K562 (cell line): ENCODE data around the gene KRTAP1-4. TPM values are rescaled to one million over a fixed set of nuclear protein-coding genes. Genes with fewer than 3 reads are reported as not detected.

ENCODE experiments used
- ATAC-seq: fragments of 200-7000 bp; cut with Tn5 transposase; 3 replicates; pipeline ENCODE4 v1.9.1; 2020; ENCODE audit warnings: moderate library complexity
- BruUV-seq: library from RNA; stranded (reverse); fragments of 400-500 nt; replicated peaks from 2 replicates; lab custom pipeline; 2021; lab: Mats Ljungman, UMichigan
- CTCF ChIA-PET: fragments of 300-600 bp; formaldehyde crosslinking; extraction: SDS; loops from one replicate; lab custom pipeline; 2021; ENCODE audit warnings: low intra/inter-chr PET ratio; lab: Yijun Ruan, JAX
- POLR2A ChIA-PET: fragments of 300-600, 350-650 bp; sonication (Branson Sonifier 250); formaldehyde crosslinking; extraction: SDS; loops from one replicate; lab custom pipeline; 2021; ENCODE audit warnings: antibody characterized with exemption, inconsistent platforms; lab: Yijun Ruan, JAX
- DNase-seq, 4 experiments: peaks; one replicate each; pipeline versions ENCODE4 v3.0.0 to v3.0.0-alpha.2; 2011 to 2018; ENCODE audit warnings: low spot score in 3 of 4, mixed read lengths in 3 of 4; ENCODE audit errors: extremely low read depth in 1 of 4
- FAIRE-seq: peaks from 2 replicates; lab custom pipeline; 2011; peaks lifted over from hg19 to GRCh38; lab: Jason Lieb, UNC
- H2AFZ ChIP-seq: 2 replicates; pipeline ENCODE4 v1.6.0; 2011; ENCODE audit warnings: low read depth, low read length, control low read depth, inconsistent platforms
- H3K27ac ChIP-seq: fragments of 200-600 bp; 3 replicates; pipeline ENCODE4 v1.8.0; 2011; ENCODE audit warnings: low read depth, mild to moderate bottlenecking, control low read depth, inconsistent platforms, low read length, moderate library complexity, mixed read lengths; ENCODE audit errors: extremely low read depth
- H3K27me3 ChIP-seq, 2 experiments: fragments of 300-600 bp in 1 of 2; 2 replicates in 1 of 2; 3 replicates in 1 of 2; pipeline versions ENCODE4 v1.6.0 to v1.8.0; 2011; ENCODE audit warnings: inconsistent platforms in 2 of 2, low read length in 2 of 2, mild to moderate bottlenecking in 1 of 2, mixed read lengths in 1 of 2, moderate library complexity in 1 of 2; ENCODE audit not compliant: control insufficient read depth in 2 of 2, insufficient read depth in 2 of 2
- H3K36me3 ChIP-seq: fragments of 300-600 bp; 3 replicates; pipeline ENCODE4 v1.8.0; 2011; ENCODE audit warnings: mild to moderate bottlenecking, low read length, inconsistent platforms; ENCODE audit not compliant: control insufficient read depth, insufficient read depth
- H3K4me1 ChIP-seq, 2 experiments: fragments of 200-600 bp in 1 of 2; replicated peaks in 1 of 2; 2 replicates in 1 of 2; 3 replicates in 1 of 2; pipeline versions ENCODE4 v1.5.1 to v1.8.0; 2011; ENCODE audit warnings: inconsistent platforms in 2 of 2, low read length in 2 of 2, mild to moderate bottlenecking in 1 of 2, mixed read lengths in 1 of 2, moderate library complexity in 1 of 2; ENCODE audit not compliant: control insufficient read depth in 2 of 2, insufficient read depth in 2 of 2
- H3K4me2 ChIP-seq: 2 replicates; pipeline ENCODE4 v1.6.1; 2011; ENCODE audit warnings: low read length, control low read depth, inconsistent platforms, mixed read lengths; ENCODE audit not compliant: insufficient read depth
- H3K4me3 ChIP-seq: fragments of 200-600 bp; sonication (generic), shearing (Covaris generic); 2 replicates; pipeline ENCODE4 v1.5.1; 2016; ENCODE audit warnings: control low read depth, inconsistent platforms
- H3K79me2 ChIP-seq: fragments of 200-600 bp; 3 replicates; pipeline ENCODE4 v1.8.0; 2011; ENCODE audit warnings: low read length, inconsistent platforms; ENCODE audit not compliant: control insufficient read depth, insufficient read depth
- H3K9ac ChIP-seq, 2 experiments: 2 replicates each; pipeline versions ENCODE4 v1.6.0 to v1.6.1; 2011; ENCODE audit warnings: low read depth in 2 of 2, low read length in 2 of 2, control low read depth in 1 of 2, inconsistent platforms in 1 of 2, mild to moderate bottlenecking in 1 of 2, mixed read lengths in 1 of 2; ENCODE audit not compliant: insufficient read depth in 1 of 2
- H3K9me1 ChIP-seq: one replicate; pipeline ENCODE4 v1.6.0; 2011; ENCODE audit warnings: inconsistent platforms, mild to moderate bottlenecking, low read length, moderate library complexity; ENCODE audit not compliant: control insufficient read depth, insufficient read depth
- H3K9me3 ChIP-seq: replicated peaks from 2 replicates; pipeline ENCODE4 v1.5.1; 2011; ENCODE audit warnings: low read depth, low read length, inconsistent platforms; ENCODE audit not compliant: control insufficient read depth, insufficient read depth
- H4K20me1 ChIP-seq: replicated peaks from 2 replicates; pipeline ENCODE4 v1.6.1; 2011; ENCODE audit warnings: low read length, inconsistent platforms, mixed read lengths; ENCODE audit not compliant: control insufficient read depth, insufficient read depth
- ELF1 ChIP-seq: fragments of 200-800 bp; sonication (Bioruptor generic); IDR thresholded peaks from 2 replicates; pipeline ENCODE4 v1.6.1; 2016; ENCODE audit warnings: missing genetic modification characterization, missing compliant biosample characterization
- FOXK2 ChIP-seq, 2 experiments: fragments of 450-650 bp; IDR thresholded peaks in 1 of 2; conservative IDR thresholded peaks in 1 of 2; 2 replicates each; pipeline ENCODE4 v1.6.1; 2016; ENCODE audit warnings: low read depth in 2 of 2, mild to moderate bottlenecking in 1 of 2
- MCM5 ChIP-seq: fragments of 450-650 bp; IDR thresholded peaks from 2 replicates; pipeline ENCODE4 v1.6.1; 2016; ENCODE audit warnings: low read depth
- MIER1 ChIP-seq: fragments of 450-650 bp; IDR thresholded peaks from 2 replicates; pipeline ENCODE4 v1.6.1; 2016; ENCODE audit warnings: antibody characterized with exemption, mild to moderate bottlenecking, low read depth
- NONO ChIP-seq, 2 experiments: fragments of 200-400 bp in 1 of 2; fragments of 450-650 bp in 1 of 2; formaldehyde crosslinking in 1 of 2; IDR thresholded peaks; 2 replicates each; pipeline ENCODE4 v1.6.1; 2017; ENCODE audit warnings: low read depth in 2 of 2, mild to moderate bottlenecking in 2 of 2, moderate library complexity in 2 of 2, low read length in 1 of 2
- SP2 ChIP-seq: IDR thresholded peaks from 2 replicates; pipeline ENCODE4 v1.6.1; 2011; ENCODE audit warnings: mild to moderate bottlenecking, low read depth, low read length, moderate library complexity; ENCODE audit not compliant: poor library complexity, severe bottlenecking; ENCODE audit errors: extremely low read depth
- XRCC5 ChIP-seq: fragments of 200-400 bp; formaldehyde crosslinking; IDR thresholded peaks from 2 replicates; pipeline ENCODE4 v1.6.1; 2017; ENCODE audit warnings: low read depth, mild to moderate bottlenecking, low read length
- WGBS: fragments of 100-300 bp; shearing (Covaris generic); methylation state at CpG from one replicate; pipeline ENCODE4 v1.1.6; 2016; ENCODE audit warnings: low coverage, mixed read lengths; ENCODE audit not compliant: insufficient coverage; ENCODE audit errors: missing lambda C conversion rate; 5-methylcytosine and 5-hydroxymethylcytosine counted together
- in situ Hi-C: fragments of 300-500 bp; cut with MboI; formaldehyde crosslinking; loops from 4 replicates; pipeline ENCODE4 v1.15.0; 2018; ENCODE audit warnings: inconsistent platforms, mixed read lengths
- intact Hi-C: fragments of 100-400 bp; cut with micrococcal nuclease; formaldehyde crosslinking; loops from 2 replicates; pipeline ENCODE4 v1.14.2; 2022
- polyA plus RNA-seq, 8 experiments: library from polyadenylated mRNA; depleted of rRNA in 4 of 8; stranded (reverse) in 5 of 8; unstranded in 3 of 8; fragments of >200 nt; fragmentation: Nextera tagmentation in 2 of 8; fragmentation: Illumina TruSeq in 1 of 8; extraction: Ambion mirVana in 2 of 8; extraction: Trizol in 1 of 8; gene quantifications; 2 replicates each; pipeline versions ENCODE4 v1.2.1 to v1.2.3, GENCODE V29; 2011 to 2014; ENCODE audit warnings: inconsistent platforms in 1 of 8, missing spikeins in 1 of 8
- total RNA-seq, 7 experiments: library from RNA; depleted of rRNA in 6 of 7; stranded (reverse); fragments of >200 nt in 6 of 7; fragmentation: Illumina TruSeq in 2 of 7; extraction: Trizol in 2 of 7; gene quantifications; 2 replicates each; pipeline versions ENCODE4 v1.2.1 to v1.2.3, GENCODE V29; 2011 to 2021; ENCODE audit warnings: low replicate concordance in 1 of 7
- TF ChIP-seq, protein P1 (sequence below): fragments of 200-600 bp; sonication (generic); IDR thresholded peaks from one replicate; pipeline ENCODE4 v1.6.1; 2012; ENCODE audit warnings: mild to moderate bottlenecking, low read depth, low read length, inconsistent platforms

Gene KRTAP1-4
- total and polyA plus RNA-seq, 9 of the 15 experiments (the other 6 are each of a cell fraction or from before 2014, with no cell fraction given) = not detected

DNA sequence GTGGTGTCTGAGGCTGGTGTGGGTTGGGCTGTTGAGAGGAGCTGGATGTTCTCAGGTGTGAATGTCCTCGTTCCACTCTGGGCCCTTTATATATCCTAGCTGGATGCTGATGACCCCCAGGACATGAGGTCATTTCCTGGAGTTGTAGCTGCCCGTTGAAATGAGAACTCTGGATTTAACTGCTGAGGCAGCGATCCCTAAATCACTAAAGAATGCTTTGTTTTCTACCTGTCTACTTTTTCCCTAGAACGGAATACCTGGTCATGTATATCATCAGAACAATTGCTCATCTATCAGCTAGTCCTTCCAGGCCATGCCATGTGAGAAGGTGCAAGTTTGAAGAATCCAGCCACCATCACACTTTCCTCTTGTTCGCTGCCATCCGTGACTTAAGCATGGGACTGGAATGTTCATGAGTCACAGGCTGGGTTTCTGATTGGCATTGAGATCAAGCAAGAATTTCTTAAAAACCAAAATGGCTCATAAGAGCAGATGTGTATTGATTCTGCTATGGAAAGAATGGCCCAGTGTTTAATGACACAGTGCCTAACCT is 30.1 kb upstream of the KRTAP1-4 start, which contains the start of gene KRTAP2-3:
Gene KRTAP2-3, minus strand, starts transcription at position 63 of the 553 bp plus-strand sequence. CDS start 64 bp downstream, outside the sequence.
- ATAC-seq (no peak), DNase-seq (no peak), FAIRE-seq (no peak)
- no peaks in the 10 kb centered on the region; the same call in 1 of the 2 replicates for H4K20me1 ChIP-seq
- H3K27ac ChIP-seq = no peak within 1 kb of the TSS
- no peaks in the 10 kb centered on the region for H3K4me1 ChIP-seq
- BruUV-seq = no TSS peak
- H2AFZ ChIP-seq = no peak within 1 kb of the TSS
- no peaks in the 10 kb centered on the region for H3K9me3 ChIP-seq
- H3K4me2 ChIP-seq = no peak within 1 kb of the TSS
- no peaks in the 10 kb centered on the region for H3K9me1 ChIP-seq
- TF ChIP-seq XRCC5 (no peak), MIER1 (no peak), SP2 (no peak), MCM5 (no peak), NONO (IDR thresholded peaks at IDR 0.05; ENCODE audit: low read depth in 2 of 2, low read length in 1 of 2) (no peak), FOXK2 (conservative IDR thresholded peaks at IDR 0.05 in 1 of 2, IDR thresholded peaks at IDR 0.05 in 1 of 2; ENCODE audit: low read depth in 2 of 2) (no peak), ELF1 (tag) (no peak)
- TF ChIP-seq, protein P1, sequence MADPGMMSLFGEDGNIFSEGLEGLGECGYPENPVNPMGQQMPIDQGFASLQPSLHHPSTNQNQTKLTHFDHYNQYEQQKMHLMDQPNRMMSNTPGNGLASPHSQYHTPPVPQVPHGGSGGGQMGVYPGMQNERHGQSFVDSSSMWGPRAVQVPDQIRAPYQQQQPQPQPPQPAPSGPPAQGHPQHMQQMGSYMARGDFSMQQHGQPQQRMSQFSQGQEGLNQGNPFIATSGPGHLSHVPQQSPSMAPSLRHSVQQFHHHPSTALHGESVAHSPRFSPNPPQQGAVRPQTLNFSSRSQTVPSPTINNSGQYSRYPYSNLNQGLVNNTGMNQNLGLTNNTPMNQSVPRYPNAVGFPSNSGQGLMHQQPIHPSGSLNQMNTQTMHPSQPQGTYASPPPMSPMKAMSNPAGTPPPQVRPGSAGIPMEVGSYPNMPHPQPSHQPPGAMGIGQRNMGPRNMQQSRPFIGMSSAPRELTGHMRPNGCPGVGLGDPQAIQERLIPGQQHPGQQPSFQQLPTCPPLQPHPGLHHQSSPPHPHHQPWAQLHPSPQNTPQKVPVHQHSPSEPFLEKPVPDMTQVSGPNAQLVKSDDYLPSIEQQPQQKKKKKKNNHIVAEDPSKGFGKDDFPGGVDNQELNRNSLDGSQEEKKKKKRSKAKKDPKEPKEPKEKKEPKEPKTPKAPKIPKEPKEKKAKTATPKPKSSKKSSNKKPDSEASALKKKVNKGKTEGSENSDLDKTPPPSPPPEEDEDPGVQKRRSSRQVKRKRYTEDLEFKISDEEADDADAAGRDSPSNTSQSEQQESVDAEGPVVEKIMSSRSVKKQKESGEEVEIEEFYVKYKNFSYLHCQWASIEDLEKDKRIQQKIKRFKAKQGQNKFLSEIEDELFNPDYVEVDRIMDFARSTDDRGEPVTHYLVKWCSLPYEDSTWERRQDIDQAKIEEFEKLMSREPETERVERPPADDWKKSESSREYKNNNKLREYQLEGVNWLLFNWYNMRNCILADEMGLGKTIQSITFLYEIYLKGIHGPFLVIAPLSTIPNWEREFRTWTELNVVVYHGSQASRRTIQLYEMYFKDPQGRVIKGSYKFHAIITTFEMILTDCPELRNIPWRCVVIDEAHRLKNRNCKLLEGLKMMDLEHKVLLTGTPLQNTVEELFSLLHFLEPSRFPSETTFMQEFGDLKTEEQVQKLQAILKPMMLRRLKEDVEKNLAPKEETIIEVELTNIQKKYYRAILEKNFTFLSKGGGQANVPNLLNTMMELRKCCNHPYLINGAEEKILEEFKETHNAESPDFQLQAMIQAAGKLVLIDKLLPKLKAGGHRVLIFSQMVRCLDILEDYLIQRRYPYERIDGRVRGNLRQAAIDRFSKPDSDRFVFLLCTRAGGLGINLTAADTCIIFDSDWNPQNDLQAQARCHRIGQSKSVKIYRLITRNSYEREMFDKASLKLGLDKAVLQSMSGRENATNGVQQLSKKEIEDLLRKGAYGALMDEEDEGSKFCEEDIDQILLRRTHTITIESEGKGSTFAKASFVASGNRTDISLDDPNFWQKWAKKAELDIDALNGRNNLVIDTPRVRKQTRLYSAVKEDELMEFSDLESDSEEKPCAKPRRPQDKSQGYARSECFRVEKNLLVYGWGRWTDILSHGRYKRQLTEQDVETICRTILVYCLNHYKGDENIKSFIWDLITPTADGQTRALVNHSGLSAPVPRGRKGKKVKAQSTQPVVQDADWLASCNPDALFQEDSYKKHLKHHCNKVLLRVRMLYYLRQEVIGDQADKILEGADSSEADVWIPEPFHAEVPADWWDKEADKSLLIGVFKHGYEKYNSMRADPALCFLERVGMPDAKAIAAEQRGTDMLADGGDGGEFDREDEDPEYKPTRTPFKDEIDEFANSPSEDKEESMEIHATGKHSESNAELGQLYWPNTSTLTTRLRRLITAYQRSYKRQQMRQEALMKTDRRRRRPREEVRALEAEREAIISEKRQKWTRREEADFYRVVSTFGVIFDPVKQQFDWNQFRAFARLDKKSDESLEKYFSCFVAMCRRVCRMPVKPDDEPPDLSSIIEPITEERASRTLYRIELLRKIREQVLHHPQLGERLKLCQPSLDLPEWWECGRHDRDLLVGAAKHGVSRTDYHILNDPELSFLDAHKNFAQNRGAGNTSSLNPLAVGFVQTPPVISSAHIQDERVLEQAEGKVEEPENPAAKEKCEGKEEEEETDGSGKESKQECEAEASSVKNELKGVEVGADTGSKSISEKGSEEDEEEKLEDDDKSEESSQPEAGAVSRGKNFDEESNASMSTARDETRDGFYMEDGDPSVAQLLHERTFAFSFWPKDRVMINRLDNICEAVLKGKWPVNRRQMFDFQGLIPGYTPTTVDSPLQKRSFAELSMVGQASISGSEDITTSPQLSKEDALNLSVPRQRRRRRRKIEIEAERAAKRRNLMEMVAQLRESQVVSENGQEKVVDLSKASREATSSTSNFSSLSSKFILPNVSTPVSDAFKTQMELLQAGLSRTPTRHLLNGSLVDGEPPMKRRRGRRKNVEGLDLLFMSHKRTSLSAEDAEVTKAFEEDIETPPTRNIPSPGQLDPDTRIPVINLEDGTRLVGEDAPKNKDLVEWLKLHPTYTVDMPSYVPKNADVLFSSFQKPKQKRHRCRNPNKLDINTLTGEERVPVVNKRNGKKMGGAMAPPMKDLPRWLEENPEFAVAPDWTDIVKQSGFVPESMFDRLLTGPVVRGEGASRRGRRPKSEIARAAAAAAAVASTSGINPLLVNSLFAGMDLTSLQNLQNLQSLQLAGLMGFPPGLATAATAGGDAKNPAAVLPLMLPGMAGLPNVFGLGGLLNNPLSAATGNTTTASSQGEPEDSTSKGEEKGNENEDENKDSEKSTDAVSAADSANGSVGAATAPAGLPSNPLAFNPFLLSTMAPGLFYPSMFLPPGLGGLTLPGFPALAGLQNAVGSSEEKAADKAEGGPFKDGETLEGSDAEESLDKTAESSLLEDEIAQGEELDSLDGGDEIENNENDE = no peak
- intact Hi-C loops (no loop called here), in situ Hi-C loops (no loop called here)
- H3K36me3 ChIP-seq = no peaks in the 10 kb centered on the region
- peaks cover 4 to 5% of the 10 kb centered on the region in 2 experiments; a peak in 4 of 5 replicates for H3K27me3 ChIP-seq
- ChIA-PET POLR2A (no interaction called here), CTCF (no interaction called here)
- 0% methylated on average over 6 of the region's 6 CpGs for WGBS
- no peaks in the 10 kb centered on the region for H3K79me2 ChIP-seq
- H3K4me3 ChIP-seq = no peak within 1 kb of the TSS
- no peak within 1 kb of the TSS for H3K9ac ChIP-seq
